Measurements from ENCODE around the gene ADAMTSL4.

The ADAMTSL4 gene

DNA sequence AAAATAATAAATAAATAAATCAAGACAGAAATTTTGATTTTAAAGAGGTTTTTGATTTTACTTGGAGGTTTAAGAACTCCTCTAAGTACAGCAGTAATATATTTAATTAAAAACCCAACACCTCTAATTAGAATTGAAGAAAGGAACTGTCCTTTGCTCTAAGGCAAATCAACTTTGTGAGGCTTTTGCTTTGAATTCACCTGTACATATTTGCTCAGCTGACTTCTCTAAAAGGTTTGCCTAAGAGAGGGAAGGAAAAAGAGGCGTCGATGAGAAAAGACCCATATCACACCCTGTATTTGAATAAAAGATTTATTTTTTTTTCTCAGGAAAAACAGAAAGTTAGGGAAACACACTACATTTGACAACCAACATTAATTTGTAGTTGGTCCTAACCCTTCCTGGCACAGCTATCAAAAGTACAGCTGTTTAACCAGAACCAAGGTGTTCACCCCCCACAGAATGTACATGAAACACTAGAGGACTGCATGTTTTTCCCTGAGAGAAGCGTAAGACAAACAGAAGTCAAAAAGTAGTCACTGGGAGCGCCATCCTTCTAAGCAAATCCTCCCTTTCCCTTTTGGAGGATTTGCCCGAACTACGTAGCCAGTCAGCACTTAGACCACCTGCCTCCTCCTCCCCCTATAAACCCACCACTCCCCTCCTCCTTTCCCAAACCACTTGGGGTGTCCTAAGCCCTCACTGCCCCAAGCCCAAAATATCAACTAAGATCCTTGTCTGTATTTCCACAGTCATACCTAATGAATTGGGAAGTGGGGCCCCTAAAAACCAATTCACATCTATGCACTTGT, 25.3 kb downstream of the ADAMTSL4 start:
- Histone ChIP-seq H3K4me3 (ENCODE audit: low read length) (peak overlapping the region; percentile 99), H3K9ac (ENCODE audit: low read depth, low read length) (peak overlapping the region; percentile 17; the same call in 1 of the 2 replicates)

GRCh38 chr1:150575072-150575489, 25.9 kb downstream of the ADAMTSL4 start:
- Histone ChIP-seq H3K27me3 (ENCODE audit: insufficient read depth, low read length) (no peaks in the 10 kb centered on the region), H3K36me3 (ENCODE audit: insufficient read depth, low read length) (peaks cover 80% of the 10 kb centered on the region), H3K27ac (ENCODE audit: low read depth, low read length) (peak overlapping the region; percentile 32; the same call in 1 of the 2 replicates), H3K4me3 (ENCODE audit: low read length) (peak overlapping the region; percentile 99), H3K4me1 (ENCODE audit: insufficient read depth, low read length) (peaks cover 38% of the 10 kb centered on the region), H3K9ac (ENCODE audit: low read depth, low read length) (peak overlapping the region; percentile 99; the same call in 1 of the 2 replicates), H3K9me3 (ENCODE audit: insufficient read depth, low read depth, low read length) (no peaks in the 10 kb centered on the region)
- WGBS: 96% methylated on average over 3 of the region's 4 CpGs

More for the DNA sequence above, 25.3 kb downstream of the ADAMTSL4 start:
- 80% methylated on average over 4 of the region's 6 CpGs for WGBS
- Histone ChIP-seq H3K27me3 (ENCODE audit: insufficient read depth, low read length) (no peaks in the 10 kb centered on the region), H3K36me3 (ENCODE audit: insufficient read depth, low read length) (peaks cover 80% of the 10 kb centered on the region), H3K4me1 (ENCODE audit: insufficient read depth, low read length) (peaks cover 43% of the 10 kb centered on the region), H3K27ac (ENCODE audit: low read depth, low read length) (peak overlapping the region; percentile 32; the same call in 1 of the 2 replicates), H3K9me3 (ENCODE audit: insufficient read depth, low read depth, low read length) (no peaks in the 10 kb centered on the region)

DNA sequence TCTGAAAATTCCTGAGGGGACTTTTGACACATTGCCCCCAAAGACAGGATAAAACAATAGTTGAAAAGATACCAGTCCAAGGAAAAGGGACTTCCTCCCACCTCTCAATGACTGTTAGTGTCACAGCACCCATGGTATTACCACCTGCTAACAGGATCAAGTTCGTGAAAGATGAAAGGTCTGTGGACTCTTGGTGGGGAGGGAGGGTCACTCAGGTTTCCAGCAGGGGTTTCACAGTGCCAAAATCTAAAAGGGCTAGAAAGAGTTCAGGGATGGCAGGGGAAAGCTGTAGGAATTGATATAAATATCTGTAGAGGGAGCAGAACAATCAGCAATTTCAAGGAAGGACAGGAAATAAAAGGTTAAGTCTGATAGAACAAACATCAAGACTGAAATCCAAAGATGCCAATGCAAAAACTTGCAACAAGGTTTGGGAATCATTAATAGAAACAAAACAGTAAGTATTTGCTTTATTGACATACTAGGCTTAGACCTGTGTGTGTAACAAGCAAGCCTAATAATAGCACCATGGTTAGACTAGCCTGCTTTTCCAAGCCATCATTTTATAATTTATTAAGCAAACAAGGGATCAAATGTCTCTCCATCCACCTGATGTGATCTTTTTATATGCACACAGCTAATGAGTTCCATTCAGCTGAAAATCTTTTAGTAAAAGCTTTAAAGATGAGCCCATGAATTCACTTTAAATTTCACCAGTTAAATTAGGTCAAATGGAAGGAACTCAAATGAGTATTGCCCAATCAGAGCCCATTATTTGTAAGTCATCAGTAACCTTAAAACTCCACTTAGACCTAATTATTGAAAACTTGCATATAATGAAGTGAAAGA, 26.5 kb downstream of the ADAMTSL4 start:
- peaks cover 37% of the 10 kb centered on the region for H3K4me1 ChIP-seq (ENCODE audit: insufficient read depth, low read length)
- peak overlapping the region; percentile 99 for H3K4me3 ChIP-seq (ENCODE audit: low read length)
- H3K9me3 ChIP-seq (ENCODE audit: insufficient read depth, low read depth, low read length): no peaks in the 10 kb centered on the region
- H3K27ac ChIP-seq (ENCODE audit: low read depth, low read length): peak overlapping the region; percentile 16; the same call in 1 of the 2 replicates
- peak overlapping the region; percentile 99 for H3K9ac ChIP-seq (ENCODE audit: low read depth, low read length)
- peaks cover 78% of the 10 kb centered on the region for H3K36me3 ChIP-seq (ENCODE audit: insufficient read depth, low read length)
- WGBS: 32% methylated on average over 1 of the region's 1 CpG
- no peaks in the 10 kb centered on the region for H3K27me3 ChIP-seq (ENCODE audit: insufficient read depth, low read length)

DNA sequence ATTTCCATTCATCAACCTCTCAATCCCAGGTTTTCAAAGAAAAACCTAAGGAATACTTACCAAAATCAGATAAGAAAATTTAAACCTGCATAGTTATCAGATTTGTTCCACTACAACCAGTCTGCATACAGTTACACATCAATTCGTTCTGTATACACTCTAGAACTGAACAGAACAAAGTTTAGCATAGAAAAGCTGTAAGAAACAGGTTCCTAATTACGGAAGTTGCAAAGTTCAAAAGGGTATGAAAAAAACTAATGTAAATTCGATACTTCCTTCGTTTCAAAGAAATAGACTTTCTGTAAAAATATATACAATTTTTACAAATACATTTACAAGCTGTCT, 27.1 kb downstream of the ADAMTSL4 start:
- Histone ChIP-seq H3K27me3 (ENCODE audit: insufficient read depth, low read length) (no peaks in the 10 kb centered on the region), H3K9ac (ENCODE audit: low read depth, low read length) (peak overlapping the region; percentile 99), H3K36me3 (ENCODE audit: insufficient read depth, low read length) (peaks cover 72% of the 10 kb centered on the region), H3K27ac (ENCODE audit: low read depth, low read length) (peak overlapping the region; percentile 15; the same call in 1 of the 2 replicates), H3K9me3 (ENCODE audit: insufficient read depth, low read depth, low read length) (no peaks in the 10 kb centered on the region), H3K4me1 (ENCODE audit: insufficient read depth, low read length) (peaks cover 37% of the 10 kb centered on the region), H3K4me3 (ENCODE audit: low read length) (peak overlapping the region; percentile 99)
- WGBS: 28% methylated on average over 1 of the region's 4 CpGs

- Histone ChIP-seq H3K4me3 (ENCODE audit: low read length) (peak overlapping the region; percentile 99), H3K27ac (ENCODE audit: low read depth, low read length) (peak overlapping the region; percentile 15; the same call in 1 of the 2 replicates), H3K36me3 (ENCODE audit: insufficient read depth, low read length) (peaks cover 68% of the 10 kb centered on the region), H3K9ac (ENCODE audit: low read depth, low read length) (peak overlapping the region; percentile 99), H3K27me3 (ENCODE audit: insufficient read depth, low read length) (no peaks in the 10 kb centered on the region), H3K4me1 (ENCODE audit: insufficient read depth, low read length) (peaks cover 37% of the 10 kb centered on the region), H3K9me3 (ENCODE audit: insufficient read depth, low read depth, low read length) (no peaks in the 10 kb centered on the region)
- WGBS: 24% methylated on average over 2 of the region's 2 CpGs
Measured at GRCh38 chr1:150576794-150577556, 27.8 kb downstream of the ADAMTSL4 start.

GRCh38 chr1:150577557-150578271, 28.5 kb downstream of the ADAMTSL4 start:
- peak overlapping the region; percentile 99 for H3K4me3 ChIP-seq (ENCODE audit: low read length)
- WGBS: 1% methylated on average over 11 of the region's 11 CpGs
- peaks cover 35% of the 10 kb centered on the region for H3K4me1 ChIP-seq (ENCODE audit: insufficient read depth, low read length)
- H3K27ac ChIP-seq (ENCODE audit: low read depth, low read length): peak overlapping the region; percentile 100
- H3K9me3 ChIP-seq (ENCODE audit: insufficient read depth, low read depth, low read length): no peaks in the 10 kb centered on the region
- H3K9ac ChIP-seq (ENCODE audit: low read depth, low read length): peak overlapping the region; percentile 99
- peaks cover 61% of the 10 kb centered on the region for H3K36me3 ChIP-seq (ENCODE audit: insufficient read depth, low read length)
- no peaks in the 10 kb centered on the region for H3K27me3 ChIP-seq (ENCODE audit: insufficient read depth, low read length)

DNA sequence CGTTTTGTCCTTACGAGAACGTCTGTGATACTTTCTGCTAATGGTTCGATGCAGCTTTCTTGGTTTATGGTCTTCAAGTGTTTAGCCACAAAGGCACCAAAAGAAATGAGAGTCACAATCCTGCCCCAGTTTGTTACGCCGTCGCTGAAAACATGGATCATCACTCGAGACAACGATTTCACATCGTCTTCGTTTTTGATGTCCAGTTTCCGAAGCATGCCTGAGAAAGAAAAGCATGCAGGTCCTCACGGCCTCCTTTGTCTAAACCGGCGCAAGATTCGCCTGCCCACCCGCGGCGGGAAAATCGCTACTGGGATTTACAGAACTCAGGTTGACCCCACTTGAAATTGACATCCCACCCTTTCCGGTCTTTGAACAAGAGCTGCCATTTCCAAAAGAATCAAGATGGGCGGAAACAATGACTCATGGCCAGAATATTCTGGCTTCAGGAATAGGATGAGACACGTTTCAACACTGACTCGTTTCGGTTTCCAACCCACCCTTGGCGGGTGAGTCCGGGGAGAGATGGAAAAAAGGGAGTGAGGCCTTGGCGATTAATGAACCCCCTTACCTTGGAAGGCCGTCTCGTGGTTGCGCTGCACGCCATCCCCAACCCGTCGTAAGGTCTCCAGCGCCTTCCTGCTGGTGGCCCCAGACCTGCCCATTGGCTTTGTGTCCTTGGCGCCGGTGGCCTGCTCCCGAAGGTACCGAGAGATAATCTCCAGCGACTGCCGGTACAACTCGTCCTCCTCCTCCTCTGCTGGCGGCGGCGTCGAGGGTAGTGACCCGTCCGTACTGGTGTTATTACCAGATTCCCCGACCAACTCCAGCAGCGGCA, 29.3 kb downstream of the ADAMTSL4 start:
- peaks cover 53% of the 10 kb centered on the region for H3K36me3 ChIP-seq (ENCODE audit: insufficient read depth, low read length)
- H3K9me3 ChIP-seq (ENCODE audit: insufficient read depth, low read depth, low read length): no peaks in the 10 kb centered on the region
- H3K4me1 ChIP-seq (ENCODE audit: insufficient read depth, low read length): peaks cover 27% of the 10 kb centered on the region
- peak overlapping the region; percentile 99 for H3K4me3 ChIP-seq (ENCODE audit: low read length)
- H3K9ac ChIP-seq (ENCODE audit: low read depth, low read length): peak overlapping the region; percentile 99
- no peaks in the 10 kb centered on the region for H3K27me3 ChIP-seq (ENCODE audit: insufficient read depth, low read length)
- under 1% methylated on average over 50 of the region's 50 CpGs for WGBS
- peak overlapping the region; percentile 100 for H3K27ac ChIP-seq (ENCODE audit: low read depth, low read length)

DNA sequence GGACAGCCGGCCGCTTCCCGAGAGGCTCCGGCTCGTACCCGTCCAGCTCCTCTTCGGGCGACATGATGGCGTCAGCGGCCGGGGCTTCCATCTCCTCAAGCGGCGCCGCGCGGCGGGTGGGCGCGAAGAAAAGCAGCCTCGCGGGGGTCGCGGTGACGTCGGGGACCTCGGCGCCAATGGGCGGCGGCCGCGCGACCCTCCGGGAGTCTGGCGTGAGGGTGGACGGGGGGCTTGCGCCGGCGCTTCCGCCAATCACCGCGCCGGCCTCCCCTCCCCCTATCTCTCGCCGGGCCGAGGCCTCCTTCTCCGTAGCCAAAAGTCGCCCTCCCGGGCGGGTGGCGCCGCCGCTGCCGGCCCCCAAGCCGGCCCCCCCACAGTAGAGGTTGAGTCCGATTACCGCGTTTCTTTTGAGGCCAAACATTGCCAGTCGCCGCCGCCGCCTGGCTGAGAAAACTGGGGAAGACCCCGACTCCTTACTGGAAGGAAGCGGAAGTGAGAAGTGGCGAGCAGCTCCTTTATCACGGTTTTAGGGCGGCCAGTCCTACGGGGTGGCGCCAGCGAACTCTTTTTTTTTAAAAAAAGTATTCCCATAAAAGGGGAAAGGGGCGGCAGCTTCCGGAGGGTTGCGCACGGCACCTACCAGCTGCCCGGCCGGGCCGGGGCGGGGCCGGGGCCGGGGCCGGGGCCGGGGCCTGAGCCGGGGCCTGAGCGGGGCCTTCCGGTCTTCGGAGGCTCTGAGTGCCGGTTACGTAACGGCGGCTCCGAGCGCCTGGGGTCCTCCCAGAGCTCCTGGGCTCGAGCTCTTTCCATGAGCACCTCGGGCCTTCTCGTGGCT, 30.1 kb downstream of the ADAMTSL4 start, which contains the start of gene MCL1:
Gene MCL1 (minus strand): TSS at position 501 of the 835 bp plus-strand sequence. CDS start 80 bp downstream, at position 421.
- Histone ChIP-seq H3K27me3 (ENCODE audit: insufficient read depth, low read length) (no peaks in the 10 kb centered on the region), H3K9ac (ENCODE audit: low read depth, low read length) (peak within 1 kb of the TSS; percentile 99), H3K36me3 (ENCODE audit: insufficient read depth, low read length) (peaks cover 46% of the 10 kb centered on the region), H3K9me3 (ENCODE audit: insufficient read depth, low read depth, low read length) (no peaks in the 10 kb centered on the region), H3K4me1 (ENCODE audit: insufficient read depth, low read length) (peaks cover 22% of the 10 kb centered on the region), H3K4me3 (ENCODE audit: low read length) (peak within 1 kb of the TSS; percentile 99), H3K27ac (ENCODE audit: low read depth, low read length) (peak within 1 kb of the TSS; percentile 100)
- WGBS: under 1% methylated on average over 94 of the region's 94 CpGs

Data from HUES64 (cell line).